GM18867 (cell line): ENCODE measurements around the gene HOXC6.
A peak's percentile ranks its signal among the peaks of the same experiment; 100 is the strongest.

Source experiments
- ATAC-seq: cut with Tn5 transposase; IDR thresholded peaks from one replicate; pipeline ENCODE4 v1.9.1; 2021; ENCODE audit warnings: mild to moderate bottlenecking, moderate library complexity; ENCODE audit not compliant: unreplicated experiment

Gene HOXC6

GRCh38 chr12:54001283-54002187 is 26.7 kb upstream of the HOXC6 start:
- no peak for ATAC-seq

- ATAC-seq: no peak
Observed at GRCh38 chr12:54002278-54002914, 25.8 kb upstream of the HOXC6 start.

- no peak for ATAC-seq
Observed at GRCh38 chr12:54002915-54003389, 25.3 kb upstream of the HOXC6 start.

DNA sequence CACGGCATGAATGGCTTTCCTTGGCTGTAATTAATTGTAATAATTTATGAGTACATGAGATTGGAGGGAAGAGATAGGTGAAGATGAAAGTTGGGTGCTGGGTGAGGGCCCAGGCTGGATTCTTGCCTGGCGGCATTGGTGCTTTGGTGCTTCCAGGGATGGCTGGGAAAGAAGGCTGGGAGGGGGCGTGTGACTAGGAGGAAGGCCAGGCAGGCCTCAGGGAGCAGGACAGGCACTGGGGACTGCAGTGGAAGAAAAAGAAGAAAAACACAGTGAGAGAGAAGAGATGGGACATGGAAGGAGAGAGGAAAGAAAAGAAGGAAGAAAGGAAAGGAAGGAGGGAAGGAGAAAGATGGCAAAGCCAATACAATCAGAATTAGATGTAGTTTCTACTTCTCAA is 24.6 kb upstream of the HOXC6 start:
- ATAC-seq: no peak

GRCh38 chr12:54004063-54004840 is 24.0 kb upstream of the HOXC6 start:
- no peak for ATAC-seq

GRCh38 chr12:54004841-54005530 is 23.3 kb upstream of the HOXC6 start:
- ATAC-seq: no peak

- no peak for ATAC-seq
Observed at GRCh38 chr12:54005531-54005852, 22.7 kb upstream of the HOXC6 start.

GRCh38 chr12:54005853-54006558 is 22.2 kb upstream of the HOXC6 start:
- ATAC-seq: peak; percentile 68

DNA sequence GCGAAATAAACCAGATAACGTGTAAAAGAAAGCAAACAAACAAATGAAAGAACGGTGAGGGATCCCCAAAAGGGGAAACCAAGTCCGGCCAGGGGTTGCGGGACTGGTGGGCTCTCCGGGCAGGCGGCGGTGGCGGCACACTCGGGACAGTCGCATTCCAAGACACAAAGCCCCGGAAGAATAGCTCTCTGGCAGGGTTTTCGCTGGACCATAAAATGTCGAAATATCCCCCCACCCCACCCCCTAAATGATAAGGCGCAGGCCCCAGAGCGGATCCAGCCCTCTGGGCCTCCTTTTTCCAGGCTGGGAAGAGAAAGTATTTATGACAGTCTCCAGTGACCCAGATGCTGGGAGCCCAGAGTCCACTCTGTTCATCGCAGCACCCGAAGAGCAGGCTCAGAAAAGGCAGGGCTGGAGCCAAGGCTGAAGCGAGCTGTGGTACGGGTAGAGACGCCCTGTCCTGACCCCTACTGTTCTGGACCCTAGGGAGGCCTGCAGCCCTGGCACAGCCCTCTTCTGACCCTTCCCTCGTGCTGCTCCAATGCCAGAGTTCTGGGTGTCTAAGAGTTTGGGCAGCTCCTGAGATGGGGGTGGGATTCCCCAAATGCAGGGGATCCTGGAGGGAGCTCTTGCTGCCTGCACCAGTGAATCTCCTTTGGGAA is 21.6 kb upstream of the HOXC6 start:
- no peak for ATAC-seq

- ATAC-seq: no peak
Observed at GRCh38 chr12:54007538-54008259, 20.5 kb upstream of the HOXC6 start.

DNA sequence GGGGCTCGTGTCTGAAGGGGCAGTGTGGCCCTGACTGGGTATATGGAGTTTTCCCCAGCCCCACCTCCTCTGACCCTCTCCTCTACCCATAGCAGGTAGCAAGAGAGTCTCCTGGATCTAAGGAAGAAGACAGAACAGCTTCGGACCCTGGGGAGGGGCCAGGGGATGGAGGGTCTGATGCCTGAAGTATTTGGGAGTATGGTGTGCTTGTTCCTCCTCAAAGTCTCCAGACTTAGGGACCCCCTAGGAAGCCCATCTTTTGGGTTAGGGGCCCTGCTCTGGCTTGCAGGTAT is 20.0 kb upstream of the HOXC6 start:
- ATAC-seq: no peak

DNA sequence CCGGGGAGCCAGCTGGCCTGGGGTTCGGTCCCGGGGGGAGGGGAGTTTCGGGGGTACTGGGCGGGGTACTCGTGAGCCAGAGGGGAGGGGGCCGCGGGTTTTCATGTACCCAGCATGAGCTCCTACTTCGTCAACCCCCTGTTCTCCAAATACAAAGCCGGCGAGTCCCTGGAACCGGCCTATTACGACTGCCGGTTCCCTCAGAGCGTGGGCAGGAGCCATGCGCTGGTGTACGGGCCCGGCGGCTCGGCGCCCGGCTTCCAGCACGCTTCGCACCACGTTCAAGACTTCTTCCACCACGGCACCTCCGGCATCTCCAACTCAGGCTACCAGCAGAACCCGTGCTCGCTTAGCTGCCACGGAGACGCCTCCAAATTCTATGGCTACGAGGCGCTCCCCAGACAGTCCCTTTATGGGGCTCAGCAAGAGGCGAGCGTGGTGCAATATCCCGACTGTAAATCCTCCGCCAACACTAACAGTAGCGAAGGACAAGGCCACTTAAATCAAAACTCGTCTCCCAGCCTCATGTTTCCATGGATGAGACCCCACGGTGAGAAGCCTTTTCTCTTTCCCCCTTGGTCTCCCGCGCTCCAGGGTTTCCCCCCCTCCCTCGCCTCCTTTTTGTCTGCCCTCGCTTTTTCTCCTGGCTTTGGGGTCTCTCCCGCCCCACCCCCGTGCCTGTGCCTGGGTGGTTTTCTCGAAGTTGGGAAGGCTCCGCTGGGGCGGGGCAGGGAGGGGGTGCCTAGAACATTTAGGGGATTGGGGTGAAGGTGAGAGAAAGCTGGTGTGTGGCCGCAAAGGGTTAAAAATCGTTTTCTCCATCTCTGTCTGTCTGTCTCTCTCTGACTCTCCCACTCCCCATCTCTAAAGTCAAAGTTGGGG is 18.8 kb upstream of the HOXC6 start:
- no peak for ATAC-seq

DNA sequence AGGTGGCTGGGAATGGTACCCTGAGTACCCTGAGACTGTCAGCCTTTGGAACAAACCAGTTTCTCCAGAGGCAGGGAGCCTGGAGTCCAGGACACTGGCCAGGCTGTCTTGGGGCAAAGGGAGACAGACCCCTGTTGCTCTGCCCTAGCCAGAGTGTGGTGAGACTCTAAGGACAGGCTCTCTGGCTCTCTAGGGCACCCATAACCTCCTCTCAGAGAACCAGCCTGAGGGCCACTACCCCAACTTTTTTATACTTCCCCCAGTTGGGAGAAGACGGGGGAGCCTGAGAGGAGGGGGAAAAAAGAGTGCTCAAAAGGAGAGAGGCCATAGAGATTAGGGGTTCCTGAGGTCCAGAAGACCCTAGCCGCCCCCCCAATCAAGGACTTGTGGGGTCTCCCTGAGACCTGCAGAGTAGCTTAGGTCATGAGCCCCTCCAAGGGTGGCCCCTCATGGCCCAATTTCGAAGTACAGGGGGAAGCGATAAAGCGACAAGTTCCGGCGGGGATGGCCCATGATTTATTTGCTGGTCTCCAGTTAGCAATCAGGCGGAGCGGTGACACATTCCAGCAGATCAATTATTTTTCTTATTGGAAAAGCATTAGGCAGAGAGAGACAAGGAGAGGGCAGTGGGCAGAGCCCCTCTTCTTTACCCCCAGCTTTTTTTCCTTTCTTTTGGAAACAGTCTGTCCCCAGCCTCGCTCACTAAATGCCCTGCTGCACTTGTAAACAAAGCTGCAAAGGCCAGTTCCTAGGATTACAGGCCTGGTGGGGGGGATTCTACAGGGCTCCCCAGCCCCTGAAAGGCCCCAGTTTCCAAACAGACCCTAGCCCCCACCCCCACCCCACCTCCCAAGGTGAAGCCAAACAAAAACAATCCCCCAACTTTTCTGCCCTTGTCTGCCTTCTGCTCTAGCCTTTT is 17.9 kb upstream of the HOXC6 start:
- ATAC-seq: no peak

GRCh38 chr12:54010972-54011664 is 17.1 kb upstream of the HOXC6 start:
- ATAC-seq: no peak

- ATAC-seq: no peak
Observed at GRCh38 chr12:54011665-54012532, 16.3 kb upstream of the HOXC6 start.
